Heart right ventricle (tissue), 16 donors: ENCODE data around the gene ULK4. TPM values are rescaled to one million over a fixed set of nuclear protein-coding genes. Genes with fewer than 3 reads are reported as not detected.
"Not testable (repeated sequence)": the region's sequence is repeated elsewhere in the genome, so short reads cannot be mapped to it uniquely, and the experiment has no call there.

Experiments
- ATAC-seq, 8 donors: fragments of 200-7000 bp; cut with Tn5 transposase; one replicate each; pipeline ENCODE4 v1.9.1; 2020; ENCODE audit warnings: mild to moderate bottlenecking in 8 of 8, moderate library complexity in 8 of 8, moderate number of reproducible peaks in 1 of 8
- DNase-seq, 2 donors: peaks; one replicate each; pipeline ENCODE4 v3.0.0-alpha.2; 2020
- H3K27ac ChIP-seq, 10 donors: fragments of 200-600 bp; sonication (generic) in 2 of 10; one replicate each; pipeline versions ENCODE4 v1.5.0 to v1.8.0; 2020 to 2022; ENCODE audit warnings: mild to moderate bottlenecking in 3 of 10
- H3K27me3 ChIP-seq, 7 donors: fragments of 200-600 bp; one replicate each; pipeline ENCODE4 v1.8.0; 2021 to 2022; ENCODE audit warnings: mild to moderate bottlenecking in 2 of 7
- H3K36me3 ChIP-seq, 9 donors: fragments of 200-600 bp; sonication (generic) in 1 of 9; one replicate each; pipeline versions ENCODE4 v1.5.0 to v1.8.0; 2020 to 2022; ENCODE audit warnings: mild to moderate bottlenecking in 2 of 9
- H3K4me1 ChIP-seq, 9 donors: fragments of 200-600 bp; sonication (generic) in 1 of 9; one replicate each; pipeline versions ENCODE4 v1.5.0 to v1.8.0; 2020 to 2022; ENCODE audit warnings: mild to moderate bottlenecking in 4 of 9
- H3K4me3 ChIP-seq, 10 donors: fragments of 200-600 bp; sonication (generic) in 2 of 10; one replicate each; pipeline versions ENCODE4 v1.5.0 to v1.8.0; 2020 to 2022; ENCODE audit warnings: mild to moderate bottlenecking in 7 of 10, moderate library complexity in 2 of 10
- H3K9me3 ChIP-seq, 11 donors: fragments of 200-600 bp in 10 of 11; sonication (generic) in 2 of 11; one replicate each; pipeline versions ENCODE4 v1.5.0 to v1.8.0; 2013 to 2022; ENCODE audit warnings: mild to moderate bottlenecking in 2 of 11, control low read depth in 1 of 11, moderate library complexity in 1 of 11
- CTCF ChIP-seq, 9 donors: fragments of 200-600 bp; sonication (generic) in 2 of 9; IDR thresholded peaks; one replicate each; pipeline versions ENCODE4 v1.5.0 to v1.8.0; 2021 to 2022; ENCODE audit warnings: antibody characterized with exemption in 9 of 9, mild to moderate bottlenecking in 5 of 9, moderate library complexity in 1 of 9
- WGBS, 2 donors: extraction: QIAGEN DNeasy Blood & Tissue Kit; methylation state at CpG; one replicate each; pipeline ENCODE4 v1.1.7; 2013; ENCODE audit warnings: inconsistent platforms in 1 of 2; 5-methylcytosine and 5-hydroxymethylcytosine counted together
- intact Hi-C, 10 donors: fragments of 100-400 bp; cut with DNase I; formaldehyde crosslinking; loops; one replicate each; pipeline versions ENCODE4 v1.11.1 to v1.14.2; 2022
- polyA plus RNA-seq, 2 donors: library from polyadenylated mRNA; stranded (reverse); fragments of 200-250 nt; gene quantifications; one replicate each; pipeline ENCODE4 v1.2.3, GENCODE V29; 2013
- total RNA-seq, 10 donors: library from RNA; stranded (reverse); fragmentation: NEBNext Ultra II Directional in 3 of 10; extraction: Animal tissue kit (Norgen Biotek cat#: 25700) in 3 of 10; gene quantifications; one replicate each; pipeline versions ENCODE4 v1.2.1 to v1.2.4, GENCODE V29; 2021 to 2023
- donor health status: Arrhythmogenic right ventricular cardiomyopathy.
- donor health status: ischemic (EF 13 %, LVEDD 7.1; RV severe dilation, severe dysfunction).
- donor health status: healthy with polysubstance abuse.
- donor health status: DM: no; HTN: yes; CAD: no.
- donor health status: DM: no; HTN: no; CAD: no.
- donor health status: ischemic (EF 25% LVEDD 6.9; RV normal size, moderate dysfunction).
- donor health status: ischemic (EF 25% LVEDD 5.7; RV mildly dilated, moderate dysfunction).
- donor health status: healthy.
- donor health status: DM: yes; HTN: yes; CAD: no.
- donor health status: Ischemic cardiomyopathy.
- donor health status: ischemic (EF 35%, LVEDD 5.7; RV mildly dilated, moderate dysfunction).
- donor health status: nonischemic (EF 11% LVEDD 7.7; RV severe dilation, severe dysfunction).
- donor health status: DM: yes; HTN: yes; CAD: no.
- donor health status: PGD.
- donor health status: ischemic (EF 29% LVEDD 5.4; RV normal size, mild dysfunction).
- donor health status: nonischemic (EF 23%, LVEDD 6.1; RV moderate dilation, normal function).

ULK4 gene
- total and polyA plus RNA-seq, 12 donors: 1.4 to 11.4 (median 2.6) TPM

GRCh38 chr3:41460736-41461135 lies 501.2 kb downstream of the ULK4 start:
- no peak for DNase-seq
- 97% methylated on average over 4 of the region's 4 CpGs for WGBS, 2 donors
- no peak overlapping the region for H3K27ac ChIP-seq

DNA sequence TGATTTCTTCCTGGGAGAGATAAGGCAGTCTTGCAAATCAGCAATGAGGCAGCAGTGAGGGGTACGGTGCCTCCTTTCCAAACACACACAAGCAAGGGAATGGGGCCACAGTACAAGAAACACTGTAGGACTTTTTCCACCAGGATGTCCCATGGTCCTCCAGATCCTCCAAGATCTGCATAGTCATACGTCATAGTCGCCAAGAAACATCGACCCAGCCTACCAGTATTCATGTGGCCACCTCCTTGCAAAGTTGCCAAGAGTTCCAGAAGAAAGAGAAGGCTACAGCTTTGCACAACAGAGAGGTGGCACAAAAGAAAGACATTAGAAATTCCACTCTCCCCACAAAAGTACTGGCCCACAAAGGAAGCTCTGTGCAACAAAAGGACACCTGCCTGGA lies 504.7 kb downstream of the ULK4 start:
- Histone ChIP-seq H3K27ac (no peak overlapping the region), H3K27me3 (no peaks in the 10 kb centered on the region), H3K9me3 (peaks cover 0 to 5% (median 0%) of the 10 kb centered on the region in 11 donors), H3K4me3 (no peak overlapping the region), H3K36me3 (no peaks in the 10 kb centered on the region), H3K4me1 (peaks cover 0 to 7% (median 0%) of the 10 kb centered on the region in 9 donors)
- DNase-seq (no peak), ATAC-seq (no peak)
- no peak for TF ChIP-seq CTCF (IDR thresholded peaks at IDR 0.05)
- intact Hi-C loops: no loop called here
- WGBS, 2 donors: 69 to 73% methylated on average over 4 of the region's 4 CpGs

More at GRCh38 chr3:41460736-41461135, 501.2 kb downstream of the ULK4 start:
- intact Hi-C loops: loop anchor here in 1 of 10 donors (2.0 kb wide), 1 partner anchor 52 kb away; no protein-coding TSS in a partner anchor
- Histone ChIP-seq H3K4me3 (no peak overlapping the region), H3K9me3 (no peaks in the 10 kb centered on the region), H3K36me3 (no peaks in the 10 kb centered on the region), H3K4me1 (peaks cover 0 to 7% (median 0%) of the 10 kb centered on the region in 9 donors), H3K27me3 (no peaks in the 10 kb centered on the region)
- ATAC-seq: no peak
- TF ChIP-seq CTCF (IDR thresholded peaks at IDR 0.05): no peak

DNA sequence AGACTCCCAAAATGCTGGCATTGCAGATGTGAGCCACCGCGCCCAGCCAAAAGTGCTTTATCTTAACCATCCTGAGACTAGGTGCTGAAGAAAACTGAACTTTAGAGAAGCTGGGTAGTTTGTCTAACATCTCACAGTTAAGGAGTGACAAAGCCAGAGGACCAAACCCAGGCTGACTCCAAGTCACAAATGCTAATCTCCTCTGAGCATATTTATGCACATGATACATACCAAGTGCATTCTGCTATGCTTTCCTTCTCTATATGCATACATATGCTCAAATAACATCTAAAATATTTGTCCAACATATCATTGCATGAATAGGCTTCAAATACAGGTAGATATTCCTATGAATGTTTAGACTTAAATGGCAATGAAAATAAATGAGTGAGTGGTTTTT lies 505.7 kb downstream of the ULK4 start:
- TF ChIP-seq CTCF (IDR thresholded peaks at IDR 0.05): no peak
- intact Hi-C loops: no loop called here
- Histone ChIP-seq H3K27me3 (no peaks in the 10 kb centered on the region), H3K27ac (no peak overlapping the region), H3K9me3 (peaks cover 0 to 5% (median 0%) of the 10 kb centered on the region in 11 donors), H3K36me3 (no peaks in the 10 kb centered on the region), H3K4me3 (no peak overlapping the region), H3K4me1 (peaks cover 0 to 7% (median 0%) of the 10 kb centered on the region in 9 donors)
- WGBS, 2 donors: 97 to 100% methylated on average over 2 of the region's 2 CpGs
- ATAC-seq (no peak), DNase-seq (no peak)

GRCh38 chr3:41453618-41454017 lies 508.3 kb downstream of the ULK4 start:
- DNase-seq, H3K4me3 ChIP-seq, H3K36me3 ChIP-seq, H3K27ac ChIP-seq, H3K4me1 ChIP-seq, H3K9me3 ChIP-seq, ATAC-seq, intact Hi-C loops, H3K27me3 ChIP-seq: not testable (repeated sequence)
- 97 to 100% methylated on average over 1 of the region's 1 CpG for WGBS, 2 donors

DNA sequence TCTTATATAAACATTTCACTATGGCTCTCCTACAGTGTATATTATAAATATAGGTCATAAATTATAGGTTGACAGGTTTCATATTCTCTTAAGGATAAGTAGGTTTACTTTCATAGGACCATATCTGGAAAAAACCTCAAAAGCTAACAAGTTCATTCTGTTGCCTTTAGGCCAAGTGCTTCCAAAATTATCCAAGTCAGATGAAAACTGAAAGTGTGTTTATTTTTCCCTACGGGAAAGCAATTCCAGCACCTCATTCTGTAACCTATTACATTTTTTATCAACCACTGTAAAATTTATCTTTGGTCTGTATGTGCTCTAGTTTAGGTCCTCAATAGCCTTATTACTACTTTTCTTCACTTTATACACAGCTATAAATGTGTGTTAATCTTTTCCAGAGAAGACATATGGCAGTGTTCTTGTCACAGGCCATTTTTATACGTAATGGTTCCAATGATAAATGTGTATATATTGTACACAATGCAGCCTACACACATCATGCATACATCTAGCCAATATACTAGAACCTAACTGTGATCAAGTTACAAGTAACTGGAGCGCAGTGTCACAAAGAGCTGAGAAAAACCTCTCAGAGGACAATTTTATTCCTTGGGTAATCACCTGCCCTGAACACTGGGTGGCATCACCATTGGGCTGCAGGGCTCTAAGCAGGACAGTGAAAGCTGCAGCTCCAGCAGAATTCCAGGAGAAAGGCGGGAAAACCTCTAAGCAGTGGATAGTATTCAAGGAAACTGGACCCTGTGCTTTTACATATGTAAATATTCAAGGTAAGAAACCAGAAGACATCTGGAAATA lies 511.3 kb downstream of the ULK4 start:
- H3K4me1 ChIP-seq: no peaks in the 10 kb centered on the region
- WGBS, 2 donors: 90 to 91% methylated on average over 4 of the region's 4 CpGs
- H3K4me3 ChIP-seq: no peak overlapping the region
- peaks cover 0 to 5% (median 0%) of the 10 kb centered on the region in 11 donors for H3K9me3 ChIP-seq
- no peak for DNase-seq
- no peak overlapping the region for H3K27ac ChIP-seq
- peak in 2 of 9 donors; percentile 15 for TF ChIP-seq CTCF (IDR thresholded peaks at IDR 0.05)
- intact Hi-C loops: no loop called here
- ATAC-seq: no peak
- no peaks in the 10 kb centered on the region for H3K36me3 ChIP-seq
- no peaks in the 10 kb centered on the region for H3K27me3 ChIP-seq
